Measurements from ENCODE around the gene IRGM. TPM values are rescaled to one million over a fixed set of nuclear protein-coding genes. Genes with fewer than 3 reads are reported as not detected.
"Not testable (repeated sequence)": the region's sequence is repeated elsewhere in the genome, so short reads cannot be mapped to it uniquely, and the experiment has no call there.

The IRGM gene
- total RNA-seq, 1 donor from 2014 or later = not detected

DNA sequence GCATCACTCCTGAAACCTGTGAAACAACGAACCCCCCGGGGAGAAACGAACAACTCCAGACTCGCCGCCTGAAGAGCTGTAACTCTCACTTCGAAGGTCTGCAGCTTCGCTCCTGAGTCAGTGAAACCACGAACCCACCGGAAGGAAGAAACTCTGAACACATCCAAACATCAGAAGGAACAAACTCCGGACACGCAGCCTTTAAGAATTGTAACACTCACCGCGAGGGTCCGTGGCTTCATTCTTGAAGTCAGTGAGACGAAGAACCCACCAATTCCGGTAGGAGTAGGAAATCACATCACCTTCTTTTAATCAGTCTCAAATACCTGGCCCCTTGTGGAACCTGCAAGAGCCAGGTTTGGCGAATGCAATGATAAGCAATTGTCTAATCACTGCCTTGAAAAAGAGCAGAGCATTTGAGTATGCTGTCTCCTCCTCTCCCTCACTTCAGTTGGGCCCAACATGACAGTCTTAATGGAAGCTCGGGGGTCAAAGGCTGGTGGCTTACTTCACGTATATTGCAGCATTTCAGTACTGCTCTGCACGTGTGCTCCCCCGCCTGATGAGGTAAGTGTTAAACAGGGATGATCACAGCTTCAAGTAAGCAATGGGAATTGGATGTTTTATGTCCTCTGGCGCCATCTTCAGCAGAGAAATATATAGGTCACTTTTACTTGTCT, 473 bp downstream of the IRGM start:
- Mint-ChIP-seq H3K36me3 (ENCODE audit: unreplicated experiment) (no peaks in the 10 kb centered on the region), H3K27me3 (ENCODE audit: unreplicated experiment) (peaks cover 27% of the 10 kb centered on the region), H3K27ac (ENCODE audit: unreplicated experiment) (no peak overlapping the region), H3K4me1 (ENCODE audit: unreplicated experiment) (no peaks in the 10 kb centered on the region), H3K4me3 (ENCODE audit: unreplicated experiment) (no peak overlapping the region), H3K9me3 (ENCODE audit: unreplicated experiment) (no peaks in the 10 kb centered on the region)
- TF ChIP-seq, protein P1, sequence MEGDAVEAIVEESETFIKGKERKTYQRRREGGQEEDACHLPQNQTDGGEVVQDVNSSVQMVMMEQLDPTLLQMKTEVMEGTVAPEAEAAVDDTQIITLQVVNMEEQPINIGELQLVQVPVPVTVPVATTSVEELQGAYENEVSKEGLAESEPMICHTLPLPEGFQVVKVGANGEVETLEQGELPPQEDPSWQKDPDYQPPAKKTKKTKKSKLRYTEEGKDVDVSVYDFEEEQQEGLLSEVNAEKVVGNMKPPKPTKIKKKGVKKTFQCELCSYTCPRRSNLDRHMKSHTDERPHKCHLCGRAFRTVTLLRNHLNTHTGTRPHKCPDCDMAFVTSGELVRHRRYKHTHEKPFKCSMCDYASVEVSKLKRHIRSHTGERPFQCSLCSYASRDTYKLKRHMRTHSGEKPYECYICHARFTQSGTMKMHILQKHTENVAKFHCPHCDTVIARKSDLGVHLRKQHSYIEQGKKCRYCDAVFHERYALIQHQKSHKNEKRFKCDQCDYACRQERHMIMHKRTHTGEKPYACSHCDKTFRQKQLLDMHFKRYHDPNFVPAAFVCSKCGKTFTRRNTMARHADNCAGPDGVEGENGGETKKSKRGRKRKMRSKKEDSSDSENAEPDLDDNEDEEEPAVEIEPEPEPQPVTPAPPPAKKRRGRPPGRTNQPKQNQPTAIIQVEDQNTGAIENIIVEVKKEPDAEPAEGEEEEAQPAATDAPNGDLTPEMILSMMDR (IDR thresholded peaks at IDR 0.05) = peak; percentile 70
- DNase-seq (ENCODE audit: extremely low spot score, unreplicated experiment) = no peak

DNA sequence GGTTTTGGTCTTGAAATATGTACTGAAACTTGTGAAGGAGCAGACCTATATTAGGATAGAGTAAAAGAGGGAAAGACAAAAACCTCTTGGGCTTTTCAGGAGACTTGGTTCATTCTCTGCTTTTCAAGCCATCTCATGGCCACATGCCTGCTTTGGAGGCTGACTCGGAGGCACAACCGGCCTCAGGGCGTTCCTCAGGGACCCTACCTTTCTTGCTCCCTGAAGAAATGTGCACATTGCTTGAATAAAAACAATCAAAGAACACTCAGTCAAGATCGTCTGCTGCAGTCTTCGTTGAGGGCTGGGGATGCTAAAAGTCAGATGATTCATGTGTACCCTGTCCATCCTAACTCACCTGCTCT, 994 bp downstream of the IRGM start:
- no peak overlapping the region for H3K4me3 Mint-ChIP-seq (ENCODE audit: unreplicated experiment)
- H3K9me3 Mint-ChIP-seq (ENCODE audit: unreplicated experiment) = no peaks in the 10 kb centered on the region
- H3K27ac Mint-ChIP-seq (ENCODE audit: unreplicated experiment) = no peak overlapping the region
- H3K36me3 Mint-ChIP-seq (ENCODE audit: unreplicated experiment) = no peaks in the 10 kb centered on the region
- no peak for DNase-seq (ENCODE audit: extremely low spot score, unreplicated experiment)
- H3K4me1 Mint-ChIP-seq (ENCODE audit: unreplicated experiment) = no peaks in the 10 kb centered on the region
- TF ChIP-seq, protein P1 (IDR thresholded peaks at IDR 0.05) = no peak
- H3K27me3 Mint-ChIP-seq (ENCODE audit: unreplicated experiment) = peaks cover 27% of the 10 kb centered on the region

DNA sequence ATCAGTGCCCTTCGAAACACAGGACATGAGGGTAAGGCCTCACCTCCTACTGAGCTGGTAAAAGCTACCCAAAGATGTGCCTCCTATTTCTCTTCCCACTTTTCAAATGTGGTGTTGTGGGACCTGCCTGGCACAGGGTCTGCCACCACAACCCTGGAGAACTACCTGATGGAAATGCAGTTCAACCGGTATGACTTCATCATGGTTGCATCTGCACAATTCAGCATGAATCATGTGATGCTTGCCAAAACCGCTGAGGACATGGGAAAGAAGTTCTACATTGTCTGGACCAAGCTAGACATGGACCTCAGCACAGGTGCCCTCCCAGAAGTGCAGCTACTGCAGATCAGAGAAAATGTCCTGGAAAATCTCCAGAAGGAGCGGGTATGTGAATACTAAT, 1.9 kb downstream of the IRGM start:
- Mint-ChIP-seq H3K9me3 (ENCODE audit: unreplicated experiment) (no peaks in the 10 kb centered on the region), H3K4me3 (ENCODE audit: unreplicated experiment) (no peak overlapping the region), H3K4me1 (ENCODE audit: unreplicated experiment) (no peaks in the 10 kb centered on the region), H3K36me3 (ENCODE audit: unreplicated experiment) (no peaks in the 10 kb centered on the region), H3K27ac (ENCODE audit: unreplicated experiment) (no peak overlapping the region), H3K27me3 (ENCODE audit: unreplicated experiment) (peaks cover 31% of the 10 kb centered on the region)
- TF ChIP-seq, protein P1 (IDR thresholded peaks at IDR 0.05) = no peak
- no peak for DNase-seq (ENCODE audit: extremely low spot score, unreplicated experiment)

DNA sequence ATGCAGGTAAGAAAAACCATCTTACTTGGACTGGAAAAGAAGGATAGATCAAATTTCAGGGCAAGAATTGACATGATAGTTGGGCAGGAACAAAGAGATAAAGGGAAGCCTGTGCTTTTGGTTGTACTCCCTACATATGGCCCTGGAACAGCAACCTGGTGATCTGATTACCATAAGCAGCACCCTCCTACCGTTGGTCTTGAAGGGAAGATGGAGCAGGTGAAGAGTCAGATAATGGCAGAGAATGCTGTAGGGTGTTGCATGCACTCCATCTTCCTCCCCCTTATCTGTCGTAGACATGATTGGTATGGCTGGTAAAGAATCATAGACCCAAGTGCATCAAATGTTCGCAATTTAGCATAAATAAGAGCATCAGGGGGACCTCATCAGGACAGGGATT, 4.7 kb downstream of the IRGM start:
- H3K4me1 Mint-ChIP-seq (ENCODE audit: unreplicated experiment) = no peaks in the 10 kb centered on the region
- H3K27ac Mint-ChIP-seq (ENCODE audit: unreplicated experiment) = no peak overlapping the region

DNA sequence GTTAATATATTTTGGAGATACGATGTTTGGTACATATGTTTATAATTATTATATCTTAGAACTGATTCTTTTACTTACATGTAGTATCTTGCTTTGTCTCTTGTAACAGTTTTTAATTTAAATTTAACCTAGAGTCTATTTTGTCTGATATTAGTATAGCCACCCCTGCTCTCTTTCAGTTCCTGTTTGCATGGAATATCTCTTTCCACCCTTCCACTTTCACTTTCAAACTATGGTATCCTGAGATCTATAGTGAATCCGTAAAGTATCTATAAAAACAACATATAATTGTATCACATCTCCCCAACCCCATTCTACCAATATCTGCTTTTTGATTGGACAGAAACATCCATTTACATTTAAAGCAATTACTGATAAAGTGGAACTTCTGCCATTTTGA, 7.2 kb downstream of the IRGM start:
- Mint-ChIP-seq H3K27me3 (ENCODE audit: unreplicated experiment) (peaks cover 44% of the 10 kb centered on the region), H3K9me3 (ENCODE audit: unreplicated experiment) (no peaks in the 10 kb centered on the region), H3K4me3 (ENCODE audit: unreplicated experiment) (no peak overlapping the region), H3K4me1 (ENCODE audit: unreplicated experiment) (no peaks in the 10 kb centered on the region), H3K27ac (ENCODE audit: unreplicated experiment) (no peak overlapping the region), H3K36me3 (ENCODE audit: unreplicated experiment) (no peaks in the 10 kb centered on the region)
- no peak for DNase-seq (ENCODE audit: extremely low spot score, unreplicated experiment)
- TF ChIP-seq, protein P1 (IDR thresholded peaks at IDR 0.05) = no peak

More for the DNA sequence above, 4.7 kb downstream of the IRGM start:
- no peaks in the 10 kb centered on the region for H3K36me3 Mint-ChIP-seq (ENCODE audit: unreplicated experiment)
- H3K4me3 Mint-ChIP-seq (ENCODE audit: unreplicated experiment) = no peak overlapping the region
- no peak for DNase-seq (ENCODE audit: extremely low spot score, unreplicated experiment)
- TF ChIP-seq, protein P1 (IDR thresholded peaks at IDR 0.05) = no peak
- peaks cover 45% of the 10 kb centered on the region for H3K27me3 Mint-ChIP-seq (ENCODE audit: unreplicated experiment)
- H3K9me3 Mint-ChIP-seq (ENCODE audit: unreplicated experiment) = no peaks in the 10 kb centered on the region

DNA sequence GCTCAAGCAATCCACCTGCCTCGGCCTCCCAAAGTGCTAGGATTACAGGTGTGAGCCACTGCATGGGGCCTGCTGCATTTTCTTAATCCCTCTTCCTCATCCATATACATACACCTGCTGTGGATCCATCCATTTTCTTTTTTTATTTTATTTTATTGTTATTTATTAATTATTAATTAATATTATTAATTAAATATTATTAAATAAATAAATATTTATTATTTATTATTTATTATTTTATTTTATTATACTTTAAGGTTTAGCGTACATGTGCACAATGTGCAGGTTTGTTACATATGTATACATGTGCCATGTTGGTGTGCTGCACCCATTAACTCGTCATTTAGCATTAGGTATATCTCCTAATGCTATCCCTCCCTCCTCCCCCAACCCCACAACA, 10.4 kb downstream of the IRGM start:
- H3K36me3 Mint-ChIP-seq (ENCODE audit: unreplicated experiment); H3K4me1 Mint-ChIP-seq (ENCODE audit: unreplicated experiment); H3K9me3 Mint-ChIP-seq (ENCODE audit: unreplicated experiment); DNase-seq (ENCODE audit: extremely low spot score, unreplicated experiment); H3K4me3 Mint-ChIP-seq (ENCODE audit: unreplicated experiment); H3K27ac Mint-ChIP-seq (ENCODE audit: unreplicated experiment): not testable (repeated sequence)
- H3K27me3 Mint-ChIP-seq (ENCODE audit: unreplicated experiment) = peaks cover 25% of the 10 kb centered on the region

Data from osteocyte (in vitro differentiated cells).